ENCODE data around the gene WDCP.

The WDCP gene

GRCh38 chr2:23988371-23988770 lies 58.8 kb downstream of the WDCP start:
- DNase-seq, result no peak

Data from activated CD4-positive, CD25-positive, alpha-beta regulatory T cell treated with anti-CD3 and anti-CD28 coated beads, Interleukin-2, amount 50 U/mL, for 72 hours (primary cell).